ENCODE data around the gene CRTC2.
"Not testable (repeated sequence)": the region's sequence is repeated elsewhere in the genome, so short reads cannot be mapped to it uniquely, and the experiment has no call there.

Gene CRTC2

DNA sequence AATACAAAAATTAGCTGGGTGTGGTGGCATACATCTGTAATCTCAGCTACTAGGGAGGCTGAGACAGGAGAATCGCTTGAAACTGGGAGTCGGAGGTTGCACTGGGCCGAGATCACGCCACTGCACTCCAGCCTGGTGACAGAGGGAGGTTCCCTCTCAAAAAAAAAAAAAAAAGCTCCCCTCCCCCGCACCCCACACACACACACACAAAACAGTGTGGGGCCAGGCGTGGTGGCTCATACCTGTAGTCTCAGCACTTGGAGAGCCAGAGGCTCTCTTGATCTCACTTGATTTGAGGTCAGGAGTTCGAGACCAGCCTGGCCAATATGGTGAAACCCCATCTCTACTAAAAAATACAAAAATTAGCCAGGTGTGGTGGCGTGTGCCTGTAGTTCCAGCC is 52.5 kb downstream of the CRTC2 start:
- H3K27me3 ChIP-seq (ENCODE audit: control insufficient read depth, insufficient read depth, low read length); H3K9ac ChIP-seq (ENCODE audit: low read length); H3K27ac ChIP-seq (ENCODE audit: low read depth, low read length); H3K4me3 ChIP-seq (ENCODE audit: low read depth, low read length); H3K9me3 ChIP-seq (ENCODE audit: control insufficient read depth, insufficient read depth, low read depth, low read length); H3K4me1 ChIP-seq (ENCODE audit: control insufficient read depth, insufficient read depth, low read length): not testable (repeated sequence)
- H3K36me3 ChIP-seq (ENCODE audit: control insufficient read depth, insufficient read depth, low read length): peaks cover 13% of the 10 kb centered on the region

DNA sequence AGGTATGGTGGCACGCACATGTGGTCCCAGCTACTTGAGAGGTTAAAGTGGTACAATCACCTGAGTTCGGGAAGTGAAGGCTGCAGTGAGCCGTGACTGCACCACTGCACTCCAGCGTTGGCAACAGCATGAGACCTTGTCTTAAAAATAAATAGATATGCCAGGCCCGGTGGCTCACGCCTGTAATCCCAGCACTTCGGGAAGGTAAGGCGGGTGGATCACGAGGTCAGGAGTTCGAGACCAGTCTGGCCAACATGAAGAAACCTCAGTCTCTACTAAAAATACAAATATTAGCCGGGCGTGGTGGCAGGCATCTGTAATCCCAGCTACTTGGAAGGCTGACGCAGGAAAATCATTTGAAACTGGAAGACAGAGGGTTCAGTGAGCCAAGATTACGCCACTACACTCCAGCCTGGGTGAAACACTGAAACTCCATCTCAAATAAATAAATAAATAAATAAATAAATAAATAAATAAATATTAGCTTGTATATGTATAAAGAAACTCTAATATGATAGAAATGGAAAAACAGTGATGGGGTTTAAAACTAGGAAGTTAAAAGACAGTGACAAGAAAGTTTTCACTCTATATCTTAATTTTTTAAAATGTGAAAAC is 54.5 kb downstream of the CRTC2 start:
- Histone ChIP-seq H3K27ac (ENCODE audit: low read depth, low read length) (no peak overlapping the region), H3K36me3 (ENCODE audit: control insufficient read depth, insufficient read depth, low read length) (peaks cover 14% of the 10 kb centered on the region)

DNA sequence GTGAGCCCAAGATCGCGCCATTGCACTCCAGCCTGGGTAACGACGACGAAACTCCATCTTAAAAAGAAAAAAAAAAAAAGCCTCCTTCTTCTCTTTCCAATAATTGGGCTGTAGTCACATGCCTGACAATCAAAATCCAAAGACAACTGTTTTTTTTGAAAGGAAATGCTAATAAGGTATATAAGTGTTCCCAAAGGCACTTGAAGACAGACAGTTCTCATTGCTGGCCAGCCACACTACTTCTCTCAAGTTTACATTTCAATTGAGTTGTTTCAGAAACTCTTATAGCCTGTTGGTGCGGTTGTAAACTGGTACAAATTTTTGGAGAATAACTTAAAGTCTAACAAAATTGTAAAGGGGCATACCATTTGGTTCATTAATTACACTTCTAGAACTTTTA is 58.9 kb downstream of the CRTC2 start:
- Histone ChIP-seq H3K27me3 (ENCODE audit: control insufficient read depth, insufficient read depth, low read length) (no peaks in the 10 kb centered on the region), H3K4me3 (ENCODE audit: low read depth, low read length) (no peak overlapping the region), H3K4me1 (ENCODE audit: control insufficient read depth, insufficient read depth, low read length) (no peaks in the 10 kb centered on the region), H3K9ac (ENCODE audit: low read length) (no peak overlapping the region), H3K9me3 (ENCODE audit: control insufficient read depth, insufficient read depth, low read depth, low read length) (no peaks in the 10 kb centered on the region), H3K36me3 (ENCODE audit: control insufficient read depth, insufficient read depth, low read length) (peaks cover 18% of the 10 kb centered on the region), H3K27ac (ENCODE audit: low read depth, low read length) (no peak overlapping the region)

More for the DNA sequence above, 54.5 kb downstream of the CRTC2 start:
- no peaks in the 10 kb centered on the region for H3K4me1 ChIP-seq (ENCODE audit: control insufficient read depth, insufficient read depth, low read length)
- H3K27me3 ChIP-seq (ENCODE audit: control insufficient read depth, insufficient read depth, low read length): no peaks in the 10 kb centered on the region
- H3K9me3 ChIP-seq (ENCODE audit: control insufficient read depth, insufficient read depth, low read depth, low read length): no peaks in the 10 kb centered on the region
- H3K4me3 ChIP-seq (ENCODE audit: low read depth, low read length): no peak overlapping the region
- H3K9ac ChIP-seq (ENCODE audit: low read length): no peak overlapping the region
